HepG2 (cell line): ENCODE measurements around the gene TNPO3. TPM values are rescaled to one million over a fixed set of nuclear protein-coding genes. Genes with fewer than 3 reads are reported as not detected.

Experiments
- ATAC-seq: fragments of 200-7000 bp; cut with Tn5 transposase; 3 replicates; pipeline ENCODE4 v1.9.1; 2020; ENCODE audit warnings: mild to moderate bottlenecking, moderate library complexity
- BruUV-seq: library from RNA; stranded (reverse); fragments of 400-500 nt; replicated peaks from 2 replicates; lab custom pipeline; 2021; lab: Mats Ljungman, UMichigan
- CTCF ChIA-PET: fragments of 300-600 bp; formaldehyde crosslinking; extraction: SDS; loops from one replicate; lab custom pipeline; 2021; ENCODE audit warnings: low total read pairs, inconsistent platforms, low intra/inter-chr PET ratio; lab: Yijun Ruan, JAX
- POLR2A ChIA-PET: fragments of 350-600 bp; sonication (Branson Sonifier 250); formaldehyde crosslinking; loops from one replicate; lab custom pipeline; 2020; ENCODE audit warnings: antibody characterized with exemption, inconsistent platforms; lab: Yijun Ruan, JAX
- DNase-seq: peaks from one replicate; pipeline ENCODE4 v3.0.0-alpha.2; 2015; ENCODE audit warnings: low spot score
- FAIRE-seq: peaks from 3 replicates; lab custom pipeline; 2011; peaks lifted over from hg19 to GRCh38; lab: Jason Lieb, UNC
- H2AFZ ChIP-seq: one replicate; pipeline ENCODE4 v1.6.1; 2011; ENCODE audit warnings: low read length, inconsistent platforms
- H3K27ac ChIP-seq: fragments of 300-600 bp; 3 replicates; pipeline ENCODE4 v1.8.0; 2011; ENCODE audit warnings: mixed run types, mild to moderate bottlenecking, mixed read lengths, low read length, inconsistent platforms; ENCODE audit not compliant: insufficient read depth; ENCODE audit errors: extremely low read length
- H3K27me3 ChIP-seq, 2 experiments: fragments of 200-600 bp in 1 of 2; 2 replicates in 1 of 2; 3 replicates in 1 of 2; pipeline versions ENCODE4 v1.6.0 to v1.8.0; 2011; ENCODE audit warnings: low read length in 2 of 2, mild to moderate bottlenecking in 2 of 2, moderate library complexity in 2 of 2, inconsistent platforms in 1 of 2; ENCODE audit not compliant: insufficient read depth in 2 of 2, control insufficient read depth in 1 of 2
- H3K36me3 ChIP-seq, 2 experiments: fragments of 200-600 bp in 1 of 2; replicated peaks in 1 of 2; 2 replicates in 1 of 2; 3 replicates in 1 of 2; pipeline versions ENCODE4 v1.5.1 to v1.8.0; 2011; ENCODE audit warnings: low read length in 2 of 2, inconsistent platforms in 1 of 2; ENCODE audit not compliant: insufficient read depth in 2 of 2, control insufficient read depth in 1 of 2
- H3K4me1 ChIP-seq: 2 replicates; pipeline ENCODE4 v1.5.1; 2012; ENCODE audit warnings: low read length, inconsistent platforms; ENCODE audit not compliant: insufficient read depth
- H3K4me2 ChIP-seq: 2 replicates; pipeline ENCODE4 v1.6.0; 2011; ENCODE audit warnings: low read depth, low read length, inconsistent platforms
- H3K4me3 ChIP-seq, 3 experiments: fragments of 200-600 bp in 1 of 3; sonication (generic), shearing (Covaris generic) in 1 of 3; replicated peaks in 1 of 3; 2 replicates each; pipeline ENCODE4 v1.5.1; 2011 to 2016; ENCODE audit warnings: low read length in 3 of 3, inconsistent platforms in 2 of 3, low read depth in 2 of 3, mild to moderate bottlenecking in 2 of 3, control low read depth in 1 of 3, mixed read lengths in 1 of 3; ENCODE audit not compliant: insufficient read depth in 1 of 3
- H3K79me2 ChIP-seq: one replicate; pipeline ENCODE4 v1.6.1; 2011; ENCODE audit warnings: low read length, inconsistent platforms; ENCODE audit not compliant: insufficient read depth
- H3K9ac ChIP-seq: 2 replicates; pipeline ENCODE4 v1.6.0; 2011; ENCODE audit warnings: mild to moderate bottlenecking, low read depth, low read length, inconsistent platforms; ENCODE audit not compliant: insufficient read depth
- H3K9me3 ChIP-seq: 2 replicates; pipeline ENCODE4 v1.5.1; 2012; ENCODE audit warnings: mild to moderate bottlenecking, low read length
- H4K20me1 ChIP-seq: 2 replicates; pipeline ENCODE4 v1.6.0; 2011; ENCODE audit warnings: inconsistent platforms, mild to moderate bottlenecking, low read length, moderate library complexity; ENCODE audit not compliant: insufficient read depth
- CEBPB ChIP-seq: IDR thresholded peaks from 2 replicates; pipeline ENCODE4 v1.6.1; 2011; ENCODE audit warnings: low read depth, low read length, improper control_type of control experiment, borderline replicate concordance
- HCFC1 ChIP-seq: fragments of 150-350 bp; IDR thresholded peaks from 2 replicates; pipeline ENCODE4 v1.6.1; 2014; ENCODE audit warnings: low read depth, low read length
- IKZF4 ChIP-seq: sonication (generic); formaldehyde crosslinking; IDR thresholded peaks from 2 replicates; pipeline ENCODE4 v1.5.1; 2020; ENCODE audit warnings: borderline replicate concordance, mild to moderate bottlenecking, low read depth, missing genetic modification reagents; ENCODE audit errors: not compliant biosample characterization
- IRF2 ChIP-seq: IDR thresholded peaks from 2 replicates; pipeline ENCODE4 v1.6.1; 2018; ENCODE audit warnings: missing genetic modification reagents, missing compliant biosample characterization
- KLF16 ChIP-seq, 2 experiments: sonication (generic) in 1 of 2; formaldehyde crosslinking in 1 of 2; IDR thresholded peaks; 2 replicates each; pipeline versions ENCODE4 v1.6.1 to v1.8.0; 2016 to 2023; ENCODE audit warnings: missing genetic modification reagents in 2 of 2, missing compliant biosample characterization in 1 of 2
- MIXL1 ChIP-seq: IDR thresholded peaks from 2 replicates; pipeline ENCODE4 v1.6.1; 2016
- NPAS2 ChIP-seq: sonication (generic); formaldehyde crosslinking; IDR thresholded peaks from 2 replicates; pipeline ENCODE4 v1.8.0; 2022; ENCODE audit warnings: mild to moderate bottlenecking, missing genetic modification reagents, borderline replicate concordance
- PHF8 ChIP-seq: sonication (generic); formaldehyde crosslinking; IDR thresholded peaks from 2 replicates; pipeline ENCODE4 v1.5.0; 2020; ENCODE audit warnings: missing genetic modification reagents
- TBL1XR1 ChIP-seq: fragments of 150-350 bp; IDR thresholded peaks from 2 replicates; pipeline ENCODE4 v1.6.1; 2014; ENCODE audit warnings: borderline replicate concordance, low read length; ENCODE audit not compliant: partially characterized antibody
- ZNF282 ChIP-seq: fragments of 450-650 bp; IDR thresholded peaks from 2 replicates; pipeline ENCODE4 v1.6.1; 2018; ENCODE audit not compliant: partially characterized antibody
- ZNF460 ChIP-seq: sonication (generic); formaldehyde crosslinking; IDR thresholded peaks from 2 replicates; pipeline ENCODE4 v1.5.1; 2020; ENCODE audit warnings: missing genetic modification reagents, mild to moderate bottlenecking, borderline replicate concordance
- ZNF652 ChIP-seq: IDR thresholded peaks from 2 replicates; pipeline ENCODE4 v1.6.1; 2016; ENCODE audit warnings: low read depth, borderline replicate concordance
- ZNF770 ChIP-seq: sonication (generic); formaldehyde crosslinking; IDR thresholded peaks from 2 replicates; pipeline ENCODE4 v1.5.0; 2020; ENCODE audit warnings: mild to moderate bottlenecking, missing genetic modification reagents
- ZNF839 ChIP-seq: sonication (generic); formaldehyde crosslinking; IDR thresholded peaks from 2 replicates; pipeline ENCODE4 v1.4.0; 2020; ENCODE audit warnings: missing genetic modification reagents, mild to moderate bottlenecking, borderline replicate concordance
- WGBS: methylation state at CpG from one replicate; pipeline ENCODE4 v1.1.6; 2017; ENCODE audit warnings: low lambda C conversion rate; 5-methylcytosine and 5-hydroxymethylcytosine counted together
- in situ Hi-C: cut with HindIII; loops from 2 replicates; pipeline ENCODE4 v1.10.0; 2017; ENCODE audit warnings: low pct_unique_long_range_greater_than_20kb; ENCODE audit not compliant: extremely low pct_ligation_motif_present
- intact Hi-C: fragments of 100-400 bp; cut with micrococcal nuclease; formaldehyde crosslinking; loops from one replicate; pipeline ENCODE4 v1.10.0; 2022; ENCODE audit not compliant: unreplicated experiment
- polyA plus RNA-seq, 8 experiments: library from polyadenylated mRNA; depleted of rRNA in 3 of 8; stranded (reverse) in 7 of 8; unstranded in 1 of 8; fragments of >200 nt; fragmentation: Illumina TruSeq in 4 of 8; extraction: Trizol in 4 of 8; gene quantifications; 2 replicates each; pipeline versions ENCODE4 v1.2.1 to v1.2.3, GENCODE V29; 2011 to 2016; ENCODE audit warnings: low read depth in 4 of 8, missing spikeins in 1 of 8, mixed read lengths in 1 of 8; ENCODE audit not compliant: insufficient read depth in 1 of 8
- total RNA-seq, 5 experiments: library from RNA; depleted of rRNA; stranded (reverse); fragments of >200 nt; fragmentation: Illumina TruSeq; extraction: Trizol; gene quantifications; 2 replicates each; pipeline ENCODE4 v1.2.3, GENCODE V29; 2016; ENCODE audit warnings: low read depth in 1 of 5

Gene TNPO3
- total and polyA plus RNA-seq, 2 of the 13 experiments (the other 11 are each of a cell fraction or from before 2014, with no cell fraction given): 23.8 to 44.6 TPM

GRCh38 chr7:128982105-128982504 lies 72.8 kb downstream of the TNPO3 start:
- no TSS peak for BruUV-seq
- in situ Hi-C loops (no loop called here), intact Hi-C loops (no loop called here)
- ATAC-seq: no peak
- H3K9me3 ChIP-seq: no peaks in the 10 kb centered on the region
- no peaks in the 10 kb centered on the region; the same call in 1 of the 2 replicates for H4K20me1 ChIP-seq
- no peaks in the 10 kb centered on the region for H3K79me2 ChIP-seq
- H3K27ac ChIP-seq: no peak overlapping the region
- no peak overlapping the region for H3K4me2 ChIP-seq
- H3K4me1 ChIP-seq: no peaks in the 10 kb centered on the region
- no peak for FAIRE-seq
- H3K4me3 ChIP-seq: no peak overlapping the region
- DNase-seq: no peak
- H3K36me3 ChIP-seq: peaks cover 20 to 85% of the 10 kb centered on the region in 2 experiments
- ChIA-PET POLR2A (no interaction called here), CTCF (no interaction called here)
- TF ChIP-seq IRF2 (no peak), CEBPB (no peak), ZNF839 (no peak), ZNF770 (no peak), TBL1XR1 (no peak), PHF8 (CRISPR knock-in tag) (no peak), ZNF282 (no peak), NPAS2 (CRISPR knock-in tag) (no peak), KLF16 (CRISPR knock-in tag; IDR thresholded peaks at IDR 0.05) (no peak), MIXL1 (CRISPR knock-in tag) (no peak), HCFC1 (no peak), ZNF460 (no peak), IKZF4 (CRISPR knock-in tag) (no peak), ZNF652 (CRISPR knock-in tag) (no peak)
- H3K9ac ChIP-seq: no peak overlapping the region
- no peaks in the 10 kb centered on the region for H3K27me3 ChIP-seq
- whole genome bisulfite sequencing: 98% methylated on average over 2 of the region's 2 CpGs
- H2AFZ ChIP-seq: no peak overlapping the region
